HepG2 (cell line): ENCODE data around the gene TMEM41A.

ENCODE experiments used
- CEBPG ChIP-seq: IDR thresholded peaks from 2 replicates; pipeline ENCODE4 v1.6.1; 2016
- SMYD3 ChIP-seq: sonication (generic); formaldehyde crosslinking; IDR thresholded peaks from 2 replicates; pipeline ENCODE4 v1.8.1; 2023; ENCODE audit warnings: mild to moderate bottlenecking, missing genetic modification reagents

- no peak for TF ChIP-seq CEBPG (CRISPR knock-in tag)
- no peak for TF ChIP-seq SMYD3 (CRISPR knock-in tag)
Measured at GRCh38 chr3:185532901-185533300, 34.1 kb upstream of the TMEM41A start.
